A549 (cell line): ENCODE measurements around the gene IL17B.

Experiments used
- CBX8 ChIP-seq: fragments of 200-600 bp; sonication (generic); IDR thresholded peaks from 2 replicates; pipeline ENCODE4 v1.6.1; 2016
- CEBPB ChIP-seq, 2 experiments: fragments of >200 bp in 1 of 2; sonication (Bioruptor Twin) in 1 of 2; formaldehyde crosslinking in 1 of 2; IDR thresholded peaks; 2 replicates each; pipeline ENCODE4 v1.6.1; 2012 to 2016
- CTCF ChIP-seq: fragments of >200 bp; sonication (Bioruptor Twin); formaldehyde crosslinking; IDR thresholded peaks from 3 replicates; pipeline ENCODE4 v1.5.1; 2016
- MAX ChIP-seq: IDR thresholded peaks from 2 replicates; pipeline ENCODE4 v1.6.1; 2012

DNA sequence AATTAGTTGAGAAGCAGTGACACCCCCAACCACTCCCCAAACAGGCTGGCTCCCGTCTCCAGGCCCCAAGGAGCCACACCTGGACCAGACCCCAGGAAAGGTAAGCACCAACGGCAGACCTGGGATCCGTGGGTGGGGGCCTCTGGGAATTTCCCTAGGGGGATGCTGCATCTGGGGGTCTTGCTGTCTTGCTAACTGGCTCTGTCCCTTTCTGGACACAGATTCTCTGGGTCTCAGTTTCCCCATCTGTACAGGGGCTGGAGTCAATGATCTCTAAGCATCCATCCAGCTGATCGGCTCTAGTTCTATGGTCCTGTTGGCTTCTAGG is 27.9 kb upstream of the IL17B start:
- TF ChIP-seq CTCF (no peak), CBX8 (no peak), CEBPB (IDR thresholded peaks at IDR 0.05) (no peak), MAX (no peak)
